WTC11 (cell line): ENCODE measurements around the gene RBPJ. TPM values are rescaled to one million over a fixed set of nuclear protein-coding genes. Genes with fewer than 3 reads are reported as not detected.

Experiments used
- ATAC-seq: fragments of 200-7000 bp; cut with Tn5 transposase; 2 replicates; pipeline ENCODE4 v1.10.0; 2021; ENCODE audit warnings: mild to moderate bottlenecking, moderate library complexity
- CTCF ChIA-PET: fragments of 300-600 bp; sonication (Branson Sonifier 250); formaldehyde crosslinking; loops from one replicate; lab custom pipeline; 2021; ENCODE audit warnings: antibody characterized with exemption; lab: Charles Lee
- POLR2A ChIA-PET: fragments of 350-600 bp; sonication (Branson Sonifier 250); formaldehyde crosslinking; loops from one replicate; lab custom pipeline; 2021; ENCODE audit warnings: antibody characterized with exemption; lab: Charles Lee
- DNase-seq: peaks from one replicate; pipeline ENCODE4 v3.0.0; 2021; ENCODE audit warnings: low spot score
- H3K27ac Mint-ChIP-seq: 2 replicates; pipeline ENCODE4 v1.8.0; 2021; ENCODE audit warnings: mixed read lengths
- H3K27me3 Mint-ChIP-seq: 2 replicates; pipeline ENCODE4 v1.8.0; 2021; ENCODE audit warnings: low read depth, mild to moderate bottlenecking, moderate library complexity, mixed read lengths
- H3K36me3 Mint-ChIP-seq: 2 replicates; pipeline ENCODE4 v1.8.0; 2021; ENCODE audit warnings: mixed read lengths
- H3K4me1 Mint-ChIP-seq: 2 replicates; pipeline ENCODE4 v1.8.0; 2022; ENCODE audit warnings: mixed read lengths
- H3K4me3 Mint-ChIP-seq: 2 replicates; pipeline ENCODE4 v1.8.0; 2021; ENCODE audit warnings: mild to moderate bottlenecking, moderate library complexity, mixed read lengths
- H3K9me3 Mint-ChIP-seq: 2 replicates; pipeline ENCODE4 v1.8.0; 2021; ENCODE audit warnings: mixed read lengths
- ARID4B ChIP-seq: sonication (generic); formaldehyde crosslinking; IDR thresholded peaks from 2 replicates; pipeline ENCODE4 v1.8.0; 2023; ENCODE audit warnings: missing genetic modification reagents, mild to moderate bottlenecking, borderline replicate concordance
- EMX1 ChIP-seq: fragments of 250-450 bp; sonication (Bioruptor Pico); IDR thresholded peaks from 2 replicates; pipeline ENCODE4 v1.8.0; 2021; ENCODE audit warnings: mild to moderate bottlenecking
- FOXP1 ChIP-seq: sonication (generic); formaldehyde crosslinking; IDR thresholded peaks from 2 replicates; pipeline ENCODE4 v1.8.0; 2022; ENCODE audit warnings: missing genetic modification reagents, mild to moderate bottlenecking, moderate library complexity, borderline replicate concordance
- HMGA2 ChIP-seq: fragments of 250-450 bp; sonication (Bioruptor Pico); IDR thresholded peaks from 2 replicates; pipeline ENCODE4 v1.4.0; 2021; ENCODE audit warnings: mild to moderate bottlenecking, moderate library complexity
- JUN ChIP-seq: sonication (generic); formaldehyde crosslinking; IDR thresholded peaks from 2 replicates; pipeline ENCODE4 v1.8.0; 2023; ENCODE audit warnings: mild to moderate bottlenecking, missing genetic modification reagents
- NR2C2 ChIP-seq: sonication (generic); formaldehyde crosslinking; IDR thresholded peaks from 2 replicates; pipeline ENCODE4 v1.8.0; 2022; ENCODE audit warnings: mild to moderate bottlenecking, missing genetic modification reagents
- STAT6 ChIP-seq: sonication (generic); formaldehyde crosslinking; conservative IDR thresholded peaks from 2 replicates; pipeline ENCODE4 v1.8.1; 2023; ENCODE audit warnings: mild to moderate bottlenecking, low read depth, missing genetic modification reagents, moderate library complexity
- USF1 ChIP-seq: sonication (generic); formaldehyde crosslinking; IDR thresholded peaks from 2 replicates; pipeline ENCODE4 v1.8.0; 2022; ENCODE audit warnings: mild to moderate bottlenecking, missing genetic modification reagents
- ZNF121 ChIP-seq: sonication (generic); formaldehyde crosslinking; IDR thresholded peaks from 2 replicates; pipeline ENCODE4 v1.8.0; 2023; ENCODE audit warnings: missing genetic modification reagents
- ZNF219 ChIP-seq: sonication (generic); formaldehyde crosslinking; IDR thresholded peaks from 2 replicates; pipeline ENCODE4 v1.8.0; 2023; ENCODE audit warnings: missing genetic modification reagents, mild to moderate bottlenecking, borderline replicate concordance
- ZNF423 ChIP-seq: fragments of 250-450 bp; sonication (Bioruptor Pico); IDR thresholded peaks from 2 replicates; pipeline ENCODE4 v2.1.2; 2022; ENCODE audit warnings: mild to moderate bottlenecking, moderate library complexity
- ZNF532 ChIP-seq: fragments of 250-450 bp; sonication (Bioruptor Pico); IDR thresholded peaks from 2 replicates; pipeline ENCODE4 v1.9.0; 2021; ENCODE audit warnings: mild to moderate bottlenecking, borderline replicate concordance
- ZSCAN18 ChIP-seq: fragments of 250-450 bp; sonication (Bioruptor Pico); IDR thresholded peaks from 2 replicates; pipeline ENCODE4 v2.1.2; 2022; ENCODE audit warnings: mild to moderate bottlenecking, moderate library complexity
- total RNA-seq: library from RNA; stranded (reverse); gene quantifications from 3 replicates; pipeline ENCODE4 v1.2.3, GENCODE V29; 2021

Gene RBPJ
- total RNA-seq, 1 experiment from 2014 or later: 163 TPM

GRCh38 chr4:26288355-26288909 is 32.4 kb upstream of the RBPJ start:
- CTCF ChIA-PET: no interaction called here
- no peaks in the 10 kb centered on the region for H3K27me3 Mint-ChIP-seq
- TF ChIP-seq ZNF532 (CRISPR knock-in tag) (no peak), FOXP1 (no peak), ZNF219 (CRISPR knock-in tag) (no peak), JUN (CRISPR knock-in tag) (no peak), NR2C2 (CRISPR knock-in tag) (no peak), ZNF121 (CRISPR knock-in tag) (no peak), ZSCAN18 (no peak), EMX1 (CRISPR knock-in tag) (no peak), STAT6 (CRISPR knock-in tag) (no peak), USF1 (CRISPR knock-in tag) (no peak), ARID4B (CRISPR knock-in tag) (no peak), ZNF423 (CRISPR knock-in tag) (no peak), HMGA2 (CRISPR knock-in tag) (no peak)
- peaks cover 27% of the 10 kb centered on the region for H3K4me1 Mint-ChIP-seq
- ATAC-seq (no peak), DNase-seq (no peak)
- no peak overlapping the region for H3K4me3 Mint-ChIP-seq
- H3K27ac Mint-ChIP-seq: no peak overlapping the region
- no peaks in the 10 kb centered on the region for H3K9me3 Mint-ChIP-seq
- POLR2A ChIA-PET: no interaction called here
- H3K36me3 Mint-ChIP-seq: no peaks in the 10 kb centered on the region
